CD4-positive, alpha-beta T cell (primary cell): ENCODE measurements around the gene ACD. TPM values are rescaled to one million over a fixed set of nuclear protein-coding genes. Genes with fewer than 3 reads are reported as not detected.

Experiments
- ATAC-seq: fragments of 200-7000 bp; cut with Tn5 transposase; one replicate; pipeline ENCODE4 v1.10.0; 2022; ENCODE audit warnings: mild to moderate bottlenecking; ENCODE audit not compliant: poor library complexity
- CTCF ChIA-PET: fragments of 350-600 bp; sonication (Branson Sonifier 250); formaldehyde crosslinking; loops from one replicate; lab custom pipeline; 2021; ENCODE audit warnings: antibody characterized with exemption, inconsistent platforms; lab: Charles Lee
- POLR2A ChIA-PET: fragments of 350-600 bp; sonication (Branson Sonifier 250); formaldehyde crosslinking; loops from one replicate; lab custom pipeline; 2021; ENCODE audit warnings: antibody characterized with exemption, inconsistent platforms; lab: Charles Lee
- DNase-seq, 14 experiments: peaks; one replicate each; pipeline ENCODE4 v3.0.0-alpha.2; 2013 to 2020; ENCODE audit warnings: mixed read lengths in 2 of 14
- H3K27ac ChIP-seq, 2 donors: one replicate each; pipeline versions ENCODE4 v1.5.1 to v1.7.0; 2013; ENCODE audit warnings: low read length in 2 of 2, low read depth in 1 of 2, mild to moderate bottlenecking in 1 of 2
- H3K27me3 ChIP-seq, 2 experiments: 1 replicate in 1 of 2; 2 replicates in 1 of 2; pipeline versions ENCODE4 v1.6.1 to v1.7.0; 2013; ENCODE audit warnings: low read length in 2 of 2, control low read depth in 1 of 2, mild to moderate bottlenecking in 1 of 2, moderate library complexity in 1 of 2; ENCODE audit not compliant: insufficient read depth in 2 of 2, control insufficient read depth in 1 of 2
- H3K36me3 ChIP-seq: one replicate; pipeline ENCODE4 v1.6.1; 2013; ENCODE audit warnings: low read length, control low read depth; ENCODE audit not compliant: insufficient read depth
- H3K4me1 ChIP-seq: one replicate; pipeline ENCODE4 v1.6.1; 2013; ENCODE audit warnings: low read length, control low read depth; ENCODE audit not compliant: insufficient read depth
- H3K4me3 ChIP-seq: one replicate; pipeline ENCODE4 v1.5.1; 2013; ENCODE audit warnings: mild to moderate bottlenecking, low read length, moderate library complexity
- H3K9me3 ChIP-seq, 2 experiments: 1 replicate in 1 of 2; 2 replicates in 1 of 2; pipeline versions ENCODE4 v1.6.1 to v1.7.0; 2013; ENCODE audit warnings: low read length in 2 of 2, mild to moderate bottlenecking in 2 of 2, control low read depth in 1 of 2, moderate library complexity in 1 of 2; ENCODE audit not compliant: control insufficient read depth in 1 of 2, insufficient read depth in 1 of 2
- H3K27ac Mint-ChIP-seq: one replicate; pipeline ENCODE4 v1.8.0; 2020; ENCODE audit warnings: mixed read lengths
- H3K27me3 Mint-ChIP-seq: one replicate; pipeline ENCODE4 v1.8.0; 2021; ENCODE audit warnings: mixed read lengths
- H3K36me3 Mint-ChIP-seq: one replicate; pipeline ENCODE4 v1.8.0; 2021; ENCODE audit warnings: low read depth, mixed read lengths
- H3K4me1 Mint-ChIP-seq: one replicate; pipeline ENCODE4 v1.8.0; 2021; ENCODE audit warnings: low read depth, mixed read lengths
- H3K4me3 Mint-ChIP-seq: one replicate; pipeline ENCODE4 v1.8.0; 2020; ENCODE audit warnings: mild to moderate bottlenecking, mixed read lengths
- H3K9me3 Mint-ChIP-seq: one replicate; pipeline ENCODE4 v1.8.0; 2020; ENCODE audit warnings: mixed read lengths
- intact Hi-C, 2 experiments: fragments of 100-400 bp; cut with DNase I in 1 of 2; cut with micrococcal nuclease in 1 of 2; formaldehyde crosslinking; loops; one replicate each; pipeline versions ENCODE4 v1.15.1 to v1.9.0; 2023 to 2025; cut with DNase I, micrococcal nuclease
- total RNA-seq, 174 experiments: library from RNA in 2 of 174; stranded (reverse) in 2 of 174; gene quantifications; one replicate each; pipeline ENCODE4 v1.2.3 and lab custom pipeline; 2021 to 2026
- TF ChIP-seq, protein P1 (sequence below): fragments of 200-600 bp; IDR thresholded peaks from one replicate; pipeline ENCODE4 v1.8.0; 2022; ENCODE audit warnings: antibody characterized with exemption, mild to moderate bottlenecking

ACD gene
- total RNA-seq, 2 experiments from 2014 or later: 21.6 to 26.0 TPM

DNA sequence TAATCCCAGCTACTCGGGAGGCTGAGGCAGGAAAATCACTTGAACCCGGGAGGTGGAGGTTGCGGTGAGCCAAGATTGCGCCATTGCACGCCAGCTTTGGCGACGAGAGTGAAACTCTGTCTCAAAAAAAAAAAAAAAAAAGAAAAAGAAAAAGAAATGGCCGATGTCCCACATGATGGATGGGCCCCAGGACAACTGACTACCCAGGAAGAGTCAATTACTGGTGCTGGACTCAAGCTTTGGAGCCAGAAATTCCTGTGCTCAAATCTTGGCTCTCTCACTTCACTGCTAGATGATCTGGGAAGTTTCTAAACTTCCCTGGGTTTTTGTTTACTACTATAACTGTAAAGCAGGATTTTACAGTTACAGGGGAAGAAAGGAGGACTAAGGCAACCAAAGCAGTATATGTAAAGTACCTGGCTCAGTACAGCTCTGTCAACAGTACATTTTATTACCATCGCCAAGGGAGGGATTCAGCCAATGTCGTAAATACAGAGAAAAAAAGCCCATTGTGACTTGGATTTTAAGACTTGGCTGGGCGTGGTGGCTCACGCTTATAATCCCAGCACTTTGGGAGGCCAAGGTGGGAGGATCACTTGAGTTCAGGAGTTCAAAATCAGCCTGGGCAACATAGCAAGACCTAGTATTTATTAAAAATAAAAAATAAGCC lies 18.4 kb upstream of the ACD start:
- Histone ChIP-seq H3K4me3 (no peak overlapping the region), H3K27me3 (no peaks in the 10 kb centered on the region), H3K36me3 (peaks cover 9% of the 10 kb centered on the region), H3K4me1 (no peaks in the 10 kb centered on the region), H3K27ac (no peak overlapping the region), H3K9me3 (no peaks in the 10 kb centered on the region)
- Mint-ChIP-seq H3K9me3 (no peaks in the 10 kb centered on the region), H3K27ac (no peak overlapping the region), H3K36me3 (peaks cover 3% of the 10 kb centered on the region), H3K27me3 (no peaks in the 10 kb centered on the region), H3K4me1 (peaks cover under 1% of the 10 kb centered on the region), H3K4me3 (no peak overlapping the region)
- intact Hi-C loops: no loop called here
- POLR2A ChIA-PET: interaction anchor here (1.5 kb wide), 1 partner anchor 848 kb away, joined by 3 read pairs; the partner anchor contains the start of gene NAE1
- TF ChIP-seq, protein P1, sequence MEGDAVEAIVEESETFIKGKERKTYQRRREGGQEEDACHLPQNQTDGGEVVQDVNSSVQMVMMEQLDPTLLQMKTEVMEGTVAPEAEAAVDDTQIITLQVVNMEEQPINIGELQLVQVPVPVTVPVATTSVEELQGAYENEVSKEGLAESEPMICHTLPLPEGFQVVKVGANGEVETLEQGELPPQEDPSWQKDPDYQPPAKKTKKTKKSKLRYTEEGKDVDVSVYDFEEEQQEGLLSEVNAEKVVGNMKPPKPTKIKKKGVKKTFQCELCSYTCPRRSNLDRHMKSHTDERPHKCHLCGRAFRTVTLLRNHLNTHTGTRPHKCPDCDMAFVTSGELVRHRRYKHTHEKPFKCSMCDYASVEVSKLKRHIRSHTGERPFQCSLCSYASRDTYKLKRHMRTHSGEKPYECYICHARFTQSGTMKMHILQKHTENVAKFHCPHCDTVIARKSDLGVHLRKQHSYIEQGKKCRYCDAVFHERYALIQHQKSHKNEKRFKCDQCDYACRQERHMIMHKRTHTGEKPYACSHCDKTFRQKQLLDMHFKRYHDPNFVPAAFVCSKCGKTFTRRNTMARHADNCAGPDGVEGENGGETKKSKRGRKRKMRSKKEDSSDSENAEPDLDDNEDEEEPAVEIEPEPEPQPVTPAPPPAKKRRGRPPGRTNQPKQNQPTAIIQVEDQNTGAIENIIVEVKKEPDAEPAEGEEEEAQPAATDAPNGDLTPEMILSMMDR: no peak
- ATAC-seq: no peak
- CTCF ChIA-PET: no interaction called here
- no peak for DNase-seq

GRCh38 chr16:67677712-67678111 lies 17.7 kb upstream of the ACD start:
- DNase-seq (no peak), ATAC-seq (no peak)
- POLR2A ChIA-PET: interaction anchor here (1.5 kb wide), 1 partner anchor 847 kb away, joined by 3 read pairs; the partner anchor contains the start of gene NAE1
- Histone ChIP-seq H3K27me3 (no peaks in the 10 kb centered on the region), H3K36me3 (peaks cover 4% of the 10 kb centered on the region), H3K27ac (no peak overlapping the region), H3K4me3 (no peak overlapping the region), H3K4me1 (peaks cover 3% of the 10 kb centered on the region), H3K9me3 (no peaks in the 10 kb centered on the region)
- Mint-ChIP-seq H3K36me3 (no peaks in the 10 kb centered on the region), H3K4me3 (no peak overlapping the region), H3K27me3 (no peaks in the 10 kb centered on the region), H3K27ac (no peak overlapping the region), H3K4me1 (peaks cover 1% of the 10 kb centered on the region), H3K9me3 (no peaks in the 10 kb centered on the region)
- CTCF ChIA-PET: no interaction called here
- intact Hi-C loops: no loop called here
- TF ChIP-seq, protein P1: no peak

DNA sequence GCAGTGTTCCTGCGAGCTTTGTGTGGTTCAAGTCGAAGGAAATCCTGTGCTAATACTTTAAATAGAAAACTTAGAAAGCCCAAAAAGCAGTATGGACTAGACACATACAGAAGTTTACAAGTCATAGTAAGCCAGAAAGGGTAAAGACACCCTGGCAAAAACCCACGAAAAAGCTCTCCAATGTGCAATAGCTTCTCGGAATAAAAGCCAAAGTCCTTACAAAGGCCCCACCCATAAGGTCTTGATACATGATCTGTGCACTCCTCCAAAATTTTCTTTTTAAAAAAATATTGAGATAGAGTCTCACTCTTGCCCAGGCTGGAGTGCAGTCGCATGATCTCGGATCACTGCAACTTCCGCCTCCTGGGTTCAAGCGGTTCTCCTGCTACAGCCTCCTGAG lies 16.9 kb upstream of the ACD start:
- DNase-seq (no peak), ATAC-seq (no peak)
- ChIA-PET POLR2A (no interaction called here), CTCF (no interaction called here)
- H3K4me1 Mint-ChIP-seq: peaks cover 6% of the 10 kb centered on the region
- no peak overlapping the region for H3K27ac Mint-ChIP-seq
- no peak overlapping the region for H3K27ac ChIP-seq
- peaks cover 3% of the 10 kb centered on the region for H3K4me1 ChIP-seq
- TF ChIP-seq, protein P1: no peak
- H3K4me3 Mint-ChIP-seq: no peak overlapping the region
- H3K9me3 Mint-ChIP-seq: no peaks in the 10 kb centered on the region
- no peaks in the 10 kb centered on the region for H3K27me3 ChIP-seq
- no peaks in the 10 kb centered on the region for H3K36me3 ChIP-seq
- intact Hi-C loops: no loop called here
- H3K36me3 Mint-ChIP-seq: no peaks in the 10 kb centered on the region
- no peak overlapping the region for H3K4me3 ChIP-seq
- H3K9me3 ChIP-seq: no peaks in the 10 kb centered on the region
- no peaks in the 10 kb centered on the region for H3K27me3 Mint-ChIP-seq
